ENCODE data around the gene SIRT7. TPM values are rescaled to one million over a fixed set of nuclear protein-coding genes. Genes with fewer than 3 reads are reported as not detected.

Gene SIRT7
- total and polyA plus RNA-seq, 2 experiments from 2014 or later, result 16.7 to 26.7 TPM

DNA sequence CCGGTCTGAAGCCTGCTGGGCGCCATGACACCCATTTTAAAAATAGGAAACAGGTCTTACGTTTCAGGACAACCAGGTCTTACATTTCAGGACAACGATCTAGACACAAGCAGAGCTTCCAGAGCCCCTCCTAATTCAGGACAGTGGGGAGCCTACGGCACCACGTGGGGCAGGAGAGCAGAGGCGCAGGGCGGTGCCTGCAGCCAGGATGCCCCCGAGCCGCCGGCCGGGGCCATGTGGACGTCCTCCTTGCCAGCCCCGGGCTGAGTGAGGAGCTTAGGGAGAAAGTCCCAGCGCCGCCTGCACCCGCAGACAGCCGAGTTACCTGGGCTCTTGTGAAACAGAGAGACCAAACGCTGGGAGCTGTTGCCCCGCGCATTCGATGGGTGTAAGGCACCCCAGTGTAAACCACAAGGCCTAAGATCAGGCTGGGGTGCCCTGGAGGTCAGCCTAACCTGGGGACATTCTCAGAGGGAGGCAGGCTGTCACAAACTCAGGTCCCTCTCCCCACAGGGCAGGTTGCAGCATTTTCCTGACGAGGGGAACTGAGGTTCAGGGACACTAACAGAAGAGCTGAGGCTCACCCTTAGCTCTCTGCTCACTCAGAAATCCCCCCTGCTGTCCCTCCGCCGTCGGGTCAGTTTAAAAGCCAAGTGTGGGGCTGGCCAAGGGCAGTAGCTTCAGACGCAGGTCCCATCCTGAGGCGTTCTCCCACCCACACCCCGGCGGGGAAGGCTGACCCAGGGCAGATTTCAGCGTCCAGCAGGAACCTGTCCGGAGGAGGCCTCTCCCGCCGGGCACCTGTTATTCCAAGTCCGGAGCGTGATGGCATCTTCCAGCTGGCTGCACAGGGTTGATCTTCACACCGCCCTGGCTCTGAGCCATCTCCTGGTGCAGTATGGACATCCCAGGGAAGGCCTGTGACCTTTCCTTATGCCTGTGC, 44.8 kb upstream of the SIRT7 start:
- no peak overlapping the region for H3K27ac ChIP-seq
- H3K36me3 ChIP-seq, result no peaks in the 10 kb centered on the region
- no peaks in the 10 kb centered on the region for H3K9me3 ChIP-seq (ENCODE audit: low read depth)
- TF ChIP-seq, protein P1, sequence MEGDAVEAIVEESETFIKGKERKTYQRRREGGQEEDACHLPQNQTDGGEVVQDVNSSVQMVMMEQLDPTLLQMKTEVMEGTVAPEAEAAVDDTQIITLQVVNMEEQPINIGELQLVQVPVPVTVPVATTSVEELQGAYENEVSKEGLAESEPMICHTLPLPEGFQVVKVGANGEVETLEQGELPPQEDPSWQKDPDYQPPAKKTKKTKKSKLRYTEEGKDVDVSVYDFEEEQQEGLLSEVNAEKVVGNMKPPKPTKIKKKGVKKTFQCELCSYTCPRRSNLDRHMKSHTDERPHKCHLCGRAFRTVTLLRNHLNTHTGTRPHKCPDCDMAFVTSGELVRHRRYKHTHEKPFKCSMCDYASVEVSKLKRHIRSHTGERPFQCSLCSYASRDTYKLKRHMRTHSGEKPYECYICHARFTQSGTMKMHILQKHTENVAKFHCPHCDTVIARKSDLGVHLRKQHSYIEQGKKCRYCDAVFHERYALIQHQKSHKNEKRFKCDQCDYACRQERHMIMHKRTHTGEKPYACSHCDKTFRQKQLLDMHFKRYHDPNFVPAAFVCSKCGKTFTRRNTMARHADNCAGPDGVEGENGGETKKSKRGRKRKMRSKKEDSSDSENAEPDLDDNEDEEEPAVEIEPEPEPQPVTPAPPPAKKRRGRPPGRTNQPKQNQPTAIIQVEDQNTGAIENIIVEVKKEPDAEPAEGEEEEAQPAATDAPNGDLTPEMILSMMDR (IDR thresholded peaks at IDR 0.05; ENCODE audit: low read depth, low read length), result no peak
- no peak for DNase-seq (ENCODE audit: low read depth in 1 of 2, low spot score in 1 of 2)
- peaks cover 11% of the 10 kb centered on the region for H3K4me1 ChIP-seq (ENCODE audit: low read depth)
- peaks cover 63% of the 10 kb centered on the region for H3K27me3 ChIP-seq
- H3K4me3 ChIP-seq, result no peak overlapping the region

DNA sequence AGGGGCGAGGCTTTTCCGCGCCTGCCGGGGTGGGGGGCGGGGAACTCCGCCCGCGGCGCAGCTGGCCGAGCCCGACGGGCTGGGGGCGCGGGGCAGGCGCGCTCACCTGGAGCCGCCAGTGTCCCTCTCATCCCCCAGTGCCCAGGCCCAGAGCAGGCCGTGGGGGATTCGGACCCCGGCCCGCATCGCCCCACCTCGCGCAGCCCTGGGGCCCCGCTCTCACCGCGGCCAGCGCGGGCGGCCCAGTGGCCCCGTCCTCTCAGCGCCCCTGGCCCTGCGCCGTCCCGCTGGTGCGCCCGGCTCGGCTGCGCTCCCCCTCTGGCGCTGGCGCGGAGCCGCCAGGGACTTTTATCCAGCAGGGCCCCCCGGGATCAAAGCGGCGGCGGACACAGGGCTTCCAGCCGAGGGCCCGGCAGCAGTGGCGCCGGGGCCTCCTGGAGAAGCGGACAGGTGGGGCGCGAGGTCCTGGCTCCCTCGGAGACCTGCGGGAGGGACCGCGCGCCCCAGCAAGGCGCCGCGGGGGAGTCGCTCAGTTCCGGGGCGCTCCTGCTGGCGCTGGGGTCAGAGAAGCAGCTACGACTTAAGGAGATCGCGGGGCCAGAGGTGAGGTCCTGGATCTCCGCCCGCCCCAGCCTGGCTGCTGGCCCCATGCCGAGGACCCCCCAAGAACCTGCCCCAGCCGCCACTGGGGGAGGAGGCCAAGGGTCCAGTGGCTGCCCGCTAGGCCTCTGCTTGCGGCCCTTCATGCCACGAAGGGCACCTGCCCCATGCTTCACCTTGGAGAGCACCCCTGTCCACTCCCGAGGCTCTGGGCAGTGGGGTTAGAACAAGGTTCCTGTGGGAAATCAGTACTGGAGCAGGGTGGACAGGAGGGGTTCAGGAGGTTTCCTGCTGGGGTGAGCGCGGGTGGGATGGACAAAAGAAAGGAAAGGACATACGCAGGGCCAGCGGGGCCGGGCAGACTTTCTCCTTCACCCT, 43.8 kb upstream of the SIRT7 start:
- TF ChIP-seq, protein P1 (IDR thresholded peaks at IDR 0.05; ENCODE audit: low read depth, low read length), result no peak
- Histone ChIP-seq H3K36me3 (no peaks in the 10 kb centered on the region), H3K4me3 (no peak overlapping the region), H3K27me3 (peaks cover 63% of the 10 kb centered on the region), H3K27ac (no peak overlapping the region), H3K4me1 (ENCODE audit: low read depth) (peaks cover 1% of the 10 kb centered on the region), H3K9me3 (ENCODE audit: low read depth) (no peaks in the 10 kb centered on the region)
- DNase-seq (ENCODE audit: low read depth in 1 of 2, low spot score in 1 of 2), result no peak

DNA sequence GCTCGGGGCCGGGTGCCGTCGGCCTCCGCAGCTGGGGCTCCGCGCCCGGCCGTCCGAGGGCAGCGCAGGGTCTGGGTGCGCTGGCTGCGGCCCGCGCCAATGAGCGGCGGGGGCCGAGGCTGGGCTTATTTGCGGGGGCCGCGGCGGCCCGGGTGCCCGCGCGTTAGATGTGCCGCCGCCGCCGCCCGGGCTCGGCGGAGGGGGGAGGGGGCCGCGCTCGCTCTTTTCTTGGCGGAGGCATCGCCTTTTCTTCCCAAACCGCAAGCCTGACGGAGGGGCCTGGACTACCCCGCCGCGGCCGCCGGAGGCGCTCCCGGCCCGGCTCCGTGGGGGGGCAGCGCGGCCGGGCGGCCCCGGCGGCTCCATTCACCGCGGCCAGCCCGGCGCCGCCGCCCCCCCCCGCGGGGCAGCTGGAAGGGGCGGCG, 43.1 kb upstream of the SIRT7 start, which contains the start of gene NOTUM:
Gene NOTUM (minus strand): TSS at position 101 of the 425 bp plus-strand sequence. CDS start 278 bp downstream, outside the sequence.
- TF ChIP-seq, protein P1 (IDR thresholded peaks at IDR 0.05; ENCODE audit: low read depth, low read length), result peak; percentile 24
- Histone ChIP-seq H3K9me3 (ENCODE audit: low read depth) (no peaks in the 10 kb centered on the region), H3K4me3 (peak within 1 kb of the TSS; percentile 30), H3K4me1 (ENCODE audit: low read depth) (no peaks in the 10 kb centered on the region), H3K36me3 (no peaks in the 10 kb centered on the region), H3K27ac (no peak within 1 kb of the TSS), H3K27me3 (peaks cover 63% of the 10 kb centered on the region)
- peak; percentile 52 to 63 for DNase-seq (ENCODE audit: low read depth in 1 of 2, low spot score in 1 of 2)

DNA sequence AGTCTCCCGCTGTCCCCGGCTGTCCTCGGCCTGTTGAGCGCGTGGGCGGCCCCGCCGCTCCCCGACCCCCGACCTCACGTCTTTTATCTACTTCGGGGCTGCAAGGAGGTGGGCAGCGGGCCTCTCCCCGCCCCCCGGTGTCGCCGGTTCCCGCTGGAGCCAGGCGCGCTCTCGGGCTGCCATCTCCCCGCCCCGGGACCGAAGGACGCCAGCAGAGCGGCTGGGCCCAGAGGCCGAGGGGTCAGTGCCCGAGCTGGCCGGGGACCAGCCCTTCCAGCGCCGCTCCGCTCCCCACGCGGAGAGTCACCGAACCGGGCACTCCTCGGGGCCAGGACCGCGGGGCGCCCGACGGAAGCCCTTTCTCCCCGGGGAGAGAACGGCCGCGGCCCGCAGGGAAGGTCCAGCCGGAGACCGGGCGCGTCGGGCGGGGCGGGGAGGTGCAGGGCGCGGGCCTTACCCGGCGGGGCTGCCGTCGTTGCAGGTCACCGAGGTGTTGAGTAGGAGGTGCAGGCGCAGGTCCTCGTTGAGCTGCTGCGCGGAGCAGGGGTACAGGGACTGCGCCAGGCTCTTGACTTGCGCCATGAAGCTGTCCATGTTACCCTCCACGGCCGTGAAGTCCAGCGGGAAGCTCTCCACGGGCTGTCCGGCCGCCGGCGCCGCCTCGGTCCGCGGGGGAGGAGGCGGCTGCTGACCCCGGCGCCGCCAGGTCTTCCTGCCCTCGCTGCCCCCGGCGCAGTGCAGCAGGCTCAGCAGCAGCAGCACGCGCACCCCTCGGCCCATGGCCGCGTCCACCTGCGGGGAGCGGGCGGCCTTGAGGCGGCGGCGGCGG, 42.4 kb upstream of the SIRT7 start:
- H3K27me3 ChIP-seq, result peaks cover 63% of the 10 kb centered on the region
- no peaks in the 10 kb centered on the region for H3K9me3 ChIP-seq (ENCODE audit: low read depth)
- no peak for DNase-seq (ENCODE audit: low read depth in 1 of 2, low spot score in 1 of 2)
- no peak overlapping the region for H3K27ac ChIP-seq
- peak overlapping the region; percentile 30 for H3K4me3 ChIP-seq
- TF ChIP-seq, protein P1 (IDR thresholded peaks at IDR 0.05; ENCODE audit: low read depth, low read length), result no peak
- no peaks in the 10 kb centered on the region for H3K36me3 ChIP-seq
- H3K4me1 ChIP-seq (ENCODE audit: low read depth), result no peaks in the 10 kb centered on the region
